IMR-90 (cell line): ENCODE measurements around the gene SLC30A1.

ENCODE experiments used
- BHLHE40 ChIP-seq: fragments of 150-350 bp; IDR thresholded peaks from 2 replicates; pipeline ENCODE4 v1.6.1; 2016; ENCODE audit warnings: mild to moderate bottlenecking, low read depth, low read length
- FOS ChIP-seq: fragments of 150-350 bp; IDR thresholded peaks from 2 replicates; pipeline ENCODE4 v1.6.1; 2016; ENCODE audit warnings: low read depth, low read length
- MAFK ChIP-seq: IDR thresholded peaks from 2 replicates; pipeline ENCODE4 v1.6.1; 2012; ENCODE audit warnings: low read depth, low read length, improper control_type of control experiment
- MAZ ChIP-seq: IDR thresholded peaks from 2 replicates; pipeline ENCODE4 v1.6.1; 2012; ENCODE audit warnings: low read depth, mild to moderate bottlenecking, low read length, improper control_type of control experiment, moderate library complexity, borderline replicate concordance
- POLR2A ChIP-seq: IDR thresholded peaks from 2 replicates; pipeline ENCODE4 v1.6.1; 2012; ENCODE audit warnings: mild to moderate bottlenecking, low read depth, low read length
- SMC3 ChIP-seq: fragments of 150-350 bp; IDR thresholded peaks from 2 replicates; pipeline ENCODE4 v1.6.1; 2016; ENCODE audit warnings: low read depth, mild to moderate bottlenecking, antibody characterized with exemption, low read length, moderate library complexity
- TF ChIP-seq, protein P1 (sequence below): conservative IDR thresholded peaks from 2 replicates; pipeline ENCODE4 v1.5.1; 2012; ENCODE audit warnings: mild to moderate bottlenecking, low read depth, low read length, improper control_type of control experiment

DNA sequence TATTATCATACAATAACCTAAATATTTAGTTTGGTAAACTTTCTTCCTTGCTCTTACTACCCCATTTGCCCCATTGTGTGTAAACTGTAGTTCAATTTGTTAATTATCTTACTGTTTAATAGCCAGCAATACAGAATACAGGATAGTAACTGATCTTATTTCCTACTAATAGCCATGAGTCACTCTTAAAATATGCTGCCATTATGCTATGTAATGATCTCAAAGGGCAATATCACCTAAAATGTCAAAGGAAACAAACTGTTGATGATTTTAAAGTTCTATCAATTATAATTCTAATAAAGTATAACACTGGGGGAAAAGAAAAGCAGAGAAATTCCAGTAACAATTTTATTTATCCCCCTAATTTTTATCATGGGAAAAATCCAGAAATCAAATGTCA, 4.3 kb downstream of the SLC30A1 start:
- TF ChIP-seq, protein P1, sequence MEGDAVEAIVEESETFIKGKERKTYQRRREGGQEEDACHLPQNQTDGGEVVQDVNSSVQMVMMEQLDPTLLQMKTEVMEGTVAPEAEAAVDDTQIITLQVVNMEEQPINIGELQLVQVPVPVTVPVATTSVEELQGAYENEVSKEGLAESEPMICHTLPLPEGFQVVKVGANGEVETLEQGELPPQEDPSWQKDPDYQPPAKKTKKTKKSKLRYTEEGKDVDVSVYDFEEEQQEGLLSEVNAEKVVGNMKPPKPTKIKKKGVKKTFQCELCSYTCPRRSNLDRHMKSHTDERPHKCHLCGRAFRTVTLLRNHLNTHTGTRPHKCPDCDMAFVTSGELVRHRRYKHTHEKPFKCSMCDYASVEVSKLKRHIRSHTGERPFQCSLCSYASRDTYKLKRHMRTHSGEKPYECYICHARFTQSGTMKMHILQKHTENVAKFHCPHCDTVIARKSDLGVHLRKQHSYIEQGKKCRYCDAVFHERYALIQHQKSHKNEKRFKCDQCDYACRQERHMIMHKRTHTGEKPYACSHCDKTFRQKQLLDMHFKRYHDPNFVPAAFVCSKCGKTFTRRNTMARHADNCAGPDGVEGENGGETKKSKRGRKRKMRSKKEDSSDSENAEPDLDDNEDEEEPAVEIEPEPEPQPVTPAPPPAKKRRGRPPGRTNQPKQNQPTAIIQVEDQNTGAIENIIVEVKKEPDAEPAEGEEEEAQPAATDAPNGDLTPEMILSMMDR: no peak
- no peak for TF ChIP-seq MAZ
- no peak for TF ChIP-seq POLR2A
- no peak for TF ChIP-seq SMC3
- TF ChIP-seq BHLHE40: no peak
- no peak for TF ChIP-seq FOS
- TF ChIP-seq MAFK: no peak
